Measurements from ENCODE around the gene CEP112. TPM values are rescaled to one million over a fixed set of nuclear protein-coding genes. Genes with fewer than 3 reads are reported as not detected.

The CEP112 gene
- total RNA-seq, 1 donor from 2014 or later, result 21.8 TPM

DNA sequence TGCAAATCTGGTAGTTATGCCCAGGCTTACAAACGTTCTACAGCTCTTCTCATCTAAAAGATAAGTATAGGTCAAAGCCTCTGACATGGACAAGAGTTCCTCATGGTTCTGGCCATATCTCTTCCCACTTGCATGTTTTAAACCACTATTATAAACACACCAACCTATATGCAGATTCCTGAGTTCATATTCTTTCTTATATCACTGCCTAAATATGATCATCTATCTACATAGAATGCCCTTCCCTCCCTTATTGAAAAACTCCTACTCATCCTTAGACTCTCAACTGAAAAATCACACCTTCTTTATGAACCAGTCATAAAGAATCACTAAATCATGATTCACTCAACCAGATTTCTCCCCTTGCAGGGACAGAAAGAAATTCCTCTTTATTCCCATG lies 128.2 kb downstream of the CEP112 start:
- TF ChIP-seq, protein P1, sequence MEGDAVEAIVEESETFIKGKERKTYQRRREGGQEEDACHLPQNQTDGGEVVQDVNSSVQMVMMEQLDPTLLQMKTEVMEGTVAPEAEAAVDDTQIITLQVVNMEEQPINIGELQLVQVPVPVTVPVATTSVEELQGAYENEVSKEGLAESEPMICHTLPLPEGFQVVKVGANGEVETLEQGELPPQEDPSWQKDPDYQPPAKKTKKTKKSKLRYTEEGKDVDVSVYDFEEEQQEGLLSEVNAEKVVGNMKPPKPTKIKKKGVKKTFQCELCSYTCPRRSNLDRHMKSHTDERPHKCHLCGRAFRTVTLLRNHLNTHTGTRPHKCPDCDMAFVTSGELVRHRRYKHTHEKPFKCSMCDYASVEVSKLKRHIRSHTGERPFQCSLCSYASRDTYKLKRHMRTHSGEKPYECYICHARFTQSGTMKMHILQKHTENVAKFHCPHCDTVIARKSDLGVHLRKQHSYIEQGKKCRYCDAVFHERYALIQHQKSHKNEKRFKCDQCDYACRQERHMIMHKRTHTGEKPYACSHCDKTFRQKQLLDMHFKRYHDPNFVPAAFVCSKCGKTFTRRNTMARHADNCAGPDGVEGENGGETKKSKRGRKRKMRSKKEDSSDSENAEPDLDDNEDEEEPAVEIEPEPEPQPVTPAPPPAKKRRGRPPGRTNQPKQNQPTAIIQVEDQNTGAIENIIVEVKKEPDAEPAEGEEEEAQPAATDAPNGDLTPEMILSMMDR (IDR thresholded peaks at IDR 0.05), result no peak
- Mint-ChIP-seq H3K27me3 (ENCODE audit: low read depth) (no peaks in the 10 kb centered on the region), H3K27ac (ENCODE audit: unreplicated experiment) (no peak overlapping the region), H3K4me3 (ENCODE audit: unreplicated experiment) (no peak overlapping the region), H3K36me3 (ENCODE audit: low read depth) (peaks cover 34% of the 10 kb centered on the region), H3K9me3 (ENCODE audit: low read depth) (peaks cover 14% of the 10 kb centered on the region), H3K4me1 (ENCODE audit: low read depth) (no peaks in the 10 kb centered on the region)
- DNase-seq (ENCODE audit: low spot score), result no peak

DNA sequence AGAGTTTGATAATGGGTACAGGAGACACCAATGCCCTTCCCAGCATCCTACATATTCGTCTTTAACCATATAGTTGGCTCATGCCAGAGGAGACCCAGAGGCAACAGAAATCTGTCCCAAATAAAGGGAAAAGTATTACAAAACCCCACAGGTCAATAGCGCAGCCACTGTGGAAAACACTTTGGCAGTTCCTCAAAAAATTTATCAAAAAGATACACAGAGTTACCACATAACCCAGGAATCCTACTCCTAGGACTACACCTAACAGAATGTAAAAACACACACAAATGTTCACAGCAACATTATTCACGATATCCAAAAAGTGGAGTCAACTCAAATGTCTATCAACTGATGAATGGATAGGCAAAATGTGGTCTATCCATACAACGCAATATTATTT lies 135.8 kb downstream of the CEP112 start:
- TF ChIP-seq, protein P1 (IDR thresholded peaks at IDR 0.05), result no peak
- Mint-ChIP-seq H3K4me3 (ENCODE audit: unreplicated experiment) (no peak overlapping the region), H3K27ac (ENCODE audit: unreplicated experiment) (no peak overlapping the region), H3K4me1 (ENCODE audit: low read depth) (no peaks in the 10 kb centered on the region), H3K27me3 (ENCODE audit: low read depth) (no peaks in the 10 kb centered on the region), H3K36me3 (ENCODE audit: low read depth) (peaks cover 28% of the 10 kb centered on the region), H3K9me3 (ENCODE audit: low read depth) (peaks cover 11% of the 10 kb centered on the region)
- DNase-seq (ENCODE audit: low spot score), result no peak

DNA sequence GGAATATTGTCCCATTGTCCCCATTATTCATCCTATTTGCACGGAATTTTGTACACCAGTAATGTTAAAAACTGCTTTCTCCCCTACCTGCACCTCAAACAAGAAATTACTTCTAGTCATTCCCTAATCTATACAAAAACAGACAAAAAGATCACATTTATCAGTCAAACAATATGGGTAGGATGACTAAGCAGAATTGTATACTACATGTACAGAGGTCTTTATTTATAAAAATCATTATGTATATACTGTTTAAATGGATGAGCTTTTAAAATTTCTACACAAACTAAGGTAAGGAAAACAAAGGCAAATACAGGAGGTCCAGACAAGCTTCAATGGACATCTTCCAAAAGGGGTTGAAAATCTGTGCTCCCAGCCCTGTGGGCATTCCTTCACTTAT lies 137.7 kb downstream of the CEP112 start:
- Mint-ChIP-seq H3K4me1 (ENCODE audit: low read depth) (no peaks in the 10 kb centered on the region), H3K9me3 (ENCODE audit: low read depth) (peaks cover 6% of the 10 kb centered on the region), H3K36me3 (ENCODE audit: low read depth) (peaks cover 25% of the 10 kb centered on the region), H3K27me3 (ENCODE audit: low read depth) (no peaks in the 10 kb centered on the region), H3K4me3 (ENCODE audit: unreplicated experiment) (no peak overlapping the region), H3K27ac (ENCODE audit: unreplicated experiment) (no peak overlapping the region)
- DNase-seq (ENCODE audit: low spot score), result no peak
- TF ChIP-seq, protein P1 (IDR thresholded peaks at IDR 0.05), result no peak

DNA sequence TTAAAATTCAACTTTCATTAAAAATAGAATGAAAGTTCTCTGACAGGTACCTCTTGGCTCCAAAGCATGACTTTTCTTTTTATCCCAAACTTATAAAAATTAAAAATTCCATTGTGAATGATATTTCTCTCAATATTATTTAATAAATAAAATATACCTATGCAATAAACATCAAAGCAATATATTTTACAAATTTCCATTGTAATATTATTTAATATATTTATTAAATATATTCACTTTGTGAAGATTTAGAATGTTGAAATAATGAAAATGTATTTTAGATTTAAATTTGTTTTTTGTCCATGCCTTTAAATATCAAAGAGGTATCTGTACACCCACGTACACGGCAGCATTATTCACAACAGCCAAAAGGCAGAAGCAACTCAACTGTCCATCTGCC lies 147.8 kb downstream of the CEP112 start:
- DNase-seq (ENCODE audit: low spot score), result no peak
- H3K27ac Mint-ChIP-seq (ENCODE audit: unreplicated experiment), result no peak overlapping the region
- H3K36me3 Mint-ChIP-seq (ENCODE audit: low read depth), result no peaks in the 10 kb centered on the region
- TF ChIP-seq, protein P1 (IDR thresholded peaks at IDR 0.05), result no peak
- no peaks in the 10 kb centered on the region for H3K4me1 Mint-ChIP-seq (ENCODE audit: low read depth)
- no peaks in the 10 kb centered on the region for H3K9me3 Mint-ChIP-seq (ENCODE audit: low read depth)
- no peak overlapping the region for H3K4me3 Mint-ChIP-seq (ENCODE audit: unreplicated experiment)
- no peaks in the 10 kb centered on the region for H3K27me3 Mint-ChIP-seq (ENCODE audit: low read depth)

DNA sequence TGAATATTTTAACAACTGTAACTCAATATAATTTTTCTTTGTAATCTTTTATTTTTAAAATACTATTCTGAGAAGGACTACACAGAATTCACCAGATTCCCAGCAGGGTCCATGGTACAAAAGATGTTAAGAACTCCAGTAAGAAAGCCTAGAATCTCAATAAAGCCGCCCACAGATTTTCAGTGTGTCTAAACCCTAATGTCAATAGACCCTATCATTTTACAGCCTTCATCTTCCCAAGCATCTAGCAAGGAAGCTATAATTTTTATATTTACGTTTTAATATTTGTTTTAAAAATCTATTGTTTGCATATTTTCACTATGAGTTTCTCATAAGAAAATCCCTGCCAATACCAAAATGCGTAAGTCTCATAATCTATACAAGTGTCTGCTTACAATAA lies 148.5 kb downstream of the CEP112 start:
- Mint-ChIP-seq H3K36me3 (ENCODE audit: low read depth) (no peaks in the 10 kb centered on the region), H3K27me3 (ENCODE audit: low read depth) (no peaks in the 10 kb centered on the region), H3K4me1 (ENCODE audit: low read depth) (no peaks in the 10 kb centered on the region), H3K9me3 (ENCODE audit: low read depth) (no peaks in the 10 kb centered on the region), H3K4me3 (ENCODE audit: unreplicated experiment) (no peak overlapping the region), H3K27ac (ENCODE audit: unreplicated experiment) (no peak overlapping the region)
- no peak for DNase-seq (ENCODE audit: low spot score)
- TF ChIP-seq, protein P1 (IDR thresholded peaks at IDR 0.05), result no peak
